OCI-LY1 (cell line): ENCODE results near the gene BCR.

Experiments
- CTCF ChIP-seq: fragments of 200-600 bp; sonication (generic), shearing (Covaris generic); IDR thresholded peaks from 2 replicates; pipeline ENCODE4 v1.5.1; 2017; ENCODE audit warnings: mild to moderate bottlenecking, antibody characterized with exemption, low read length, moderate library complexity, mixed read lengths
- EZH2 ChIP-seq: fragments of 200-600 bp; sonication (generic), shearing (Covaris generic); IDR thresholded peaks from 2 replicates; pipeline ENCODE4 v1.8.0; 2017; ENCODE audit warnings: borderline replicate concordance, mixed run types, mild to moderate bottlenecking, antibody characterized with exemption, low read length, moderate library complexity, mixed read lengths

GRCh38 chr22:23313791-23314567 is 133.7 kb downstream of the BCR start:
- TF ChIP-seq CTCF (no peak), EZH2 (no peak)
